ENCODE results near the gene NKD1.

The NKD1 gene

GRCh38 chr16:50606431-50607050 lies 58.3 kb downstream of the NKD1 start:
- no peak for ATAC-seq (replicated peaks; ENCODE audit: extremely low read depth, poor library complexity, severe bottlenecking)
- Mint-ChIP-seq H3K27ac (ENCODE audit: low read depth) (no peak overlapping the region), H3K4me3 (no peak overlapping the region), H3K27me3 (no peaks in the 10 kb centered on the region), H3K9me3 (no peaks in the 10 kb centered on the region), H3K36me3 (ENCODE audit: insufficient read depth) (peaks cover 3% of the 10 kb centered on the region), H3K4me1 (peaks cover 12% of the 10 kb centered on the region)
- no peak for DNase-seq (ENCODE audit: low spot score in 2 of 2)

- H3K4me3 Mint-ChIP-seq = no peak overlapping the region
- ATAC-seq (replicated peaks; ENCODE audit: extremely low read depth, poor library complexity, severe bottlenecking) = no peak
- peaks cover 15% of the 10 kb centered on the region for H3K4me1 Mint-ChIP-seq
- H3K27me3 Mint-ChIP-seq = no peaks in the 10 kb centered on the region
- peaks cover 2% of the 10 kb centered on the region for H3K36me3 Mint-ChIP-seq (ENCODE audit: insufficient read depth)
- DNase-seq (ENCODE audit: low spot score in 2 of 2) = no peak
- H3K9me3 Mint-ChIP-seq = no peaks in the 10 kb centered on the region
- H3K27ac Mint-ChIP-seq (ENCODE audit: low read depth) = no peak overlapping the region
Observed at GRCh38 chr16:50607051-50607431, 58.8 kb downstream of the NKD1 start.

- no peak for ATAC-seq (replicated peaks; ENCODE audit: extremely low read depth, poor library complexity, severe bottlenecking)
- Mint-ChIP-seq H3K27ac (ENCODE audit: low read depth) (no peak overlapping the region), H3K36me3 (ENCODE audit: insufficient read depth) (peaks cover 2% of the 10 kb centered on the region), H3K27me3 (no peaks in the 10 kb centered on the region), H3K9me3 (no peaks in the 10 kb centered on the region), H3K4me1 (peaks cover 13% of the 10 kb centered on the region), H3K4me3 (no peak overlapping the region)
- no peak for DNase-seq (ENCODE audit: low spot score in 2 of 2)
Observed at GRCh38 chr16:50607447-50607846, 59.3 kb downstream of the NKD1 start.

- Mint-ChIP-seq H3K4me1 (peaks cover 7% of the 10 kb centered on the region), H3K9me3 (no peaks in the 10 kb centered on the region), H3K27me3 (no peaks in the 10 kb centered on the region), H3K4me3 (no peak overlapping the region), H3K27ac (ENCODE audit: low read depth) (no peak overlapping the region), H3K36me3 (ENCODE audit: insufficient read depth) (peaks cover 2% of the 10 kb centered on the region)
- no peak for ATAC-seq (replicated peaks; ENCODE audit: extremely low read depth, poor library complexity, severe bottlenecking)
- DNase-seq (ENCODE audit: low spot score in 2 of 2) = no peak
Observed at GRCh38 chr16:50607970-50608557, 59.9 kb downstream of the NKD1 start.

- DNase-seq (ENCODE audit: low spot score in 2 of 2) (no peak), ATAC-seq (replicated peaks; ENCODE audit: extremely low read depth, poor library complexity, severe bottlenecking) (no peak)
- Mint-ChIP-seq H3K36me3 (ENCODE audit: insufficient read depth) (no peaks in the 10 kb centered on the region), H3K9me3 (no peaks in the 10 kb centered on the region), H3K4me3 (no peak overlapping the region), H3K27me3 (no peaks in the 10 kb centered on the region), H3K4me1 (peaks cover 5% of the 10 kb centered on the region), H3K27ac (ENCODE audit: low read depth) (no peak overlapping the region)
Observed at GRCh38 chr16:50609049-50609448, 60.9 kb downstream of the NKD1 start.

GRCh38 chr16:50609471-50609870 lies 61.3 kb downstream of the NKD1 start:
- H3K4me3 Mint-ChIP-seq = no peak overlapping the region
- no peak for ATAC-seq (replicated peaks; ENCODE audit: extremely low read depth, poor library complexity, severe bottlenecking)

GRCh38 chr16:50610331-50611262 lies 62.4 kb downstream of the NKD1 start:
- Mint-ChIP-seq H3K36me3 (ENCODE audit: insufficient read depth) (no peaks in the 10 kb centered on the region), H3K27ac (ENCODE audit: low read depth) (peak overlapping the region; percentile 45), H3K27me3 (no peaks in the 10 kb centered on the region), H3K9me3 (no peaks in the 10 kb centered on the region), H3K4me1 (peaks cover 5% of the 10 kb centered on the region), H3K4me3 (no peak overlapping the region)
- ATAC-seq (replicated peaks; ENCODE audit: extremely low read depth, poor library complexity, severe bottlenecking) (no peak), DNase-seq (ENCODE audit: low spot score in 2 of 2) (no peak)

More at GRCh38 chr16:50609471-50609870, 61.3 kb downstream of the NKD1 start:
- no peaks in the 10 kb centered on the region for H3K9me3 Mint-ChIP-seq
- peaks cover 5% of the 10 kb centered on the region for H3K4me1 Mint-ChIP-seq
- no peaks in the 10 kb centered on the region for H3K27me3 Mint-ChIP-seq
- H3K27ac Mint-ChIP-seq (ENCODE audit: low read depth) = no peak overlapping the region
- no peaks in the 10 kb centered on the region for H3K36me3 Mint-ChIP-seq (ENCODE audit: insufficient read depth)
- no peak for DNase-seq (ENCODE audit: low spot score in 2 of 2)

- Mint-ChIP-seq H3K4me1 (peaks cover 5% of the 10 kb centered on the region), H3K4me3 (no peak overlapping the region), H3K27ac (ENCODE audit: low read depth) (peak overlapping the region; percentile 45), H3K27me3 (no peaks in the 10 kb centered on the region), H3K36me3 (ENCODE audit: insufficient read depth) (no peaks in the 10 kb centered on the region), H3K9me3 (no peaks in the 10 kb centered on the region)
- no peak for DNase-seq (ENCODE audit: low spot score in 2 of 2)
- no peak for ATAC-seq (replicated peaks; ENCODE audit: extremely low read depth, poor library complexity, severe bottlenecking)
Observed at GRCh38 chr16:50611332-50611934, 63.2 kb downstream of the NKD1 start.

- H3K36me3 Mint-ChIP-seq (ENCODE audit: insufficient read depth) = no peaks in the 10 kb centered on the region
- H3K27ac Mint-ChIP-seq (ENCODE audit: low read depth) = peak overlapping the region; percentile 50
- ATAC-seq (replicated peaks; ENCODE audit: extremely low read depth, poor library complexity, severe bottlenecking) (no peak), DNase-seq (ENCODE audit: low spot score in 2 of 2) (no peak)
- no peaks in the 10 kb centered on the region for H3K9me3 Mint-ChIP-seq
- H3K4me1 Mint-ChIP-seq = peaks cover 5% of the 10 kb centered on the region
- H3K4me3 Mint-ChIP-seq = no peak overlapping the region
- no peaks in the 10 kb centered on the region for H3K27me3 Mint-ChIP-seq
Observed at GRCh38 chr16:50611995-50612848, 64.0 kb downstream of the NKD1 start.

GRCh38 chr16:50612849-50613198 lies 64.6 kb downstream of the NKD1 start:
- no peaks in the 10 kb centered on the region for H3K27me3 Mint-ChIP-seq
- ATAC-seq (replicated peaks; ENCODE audit: extremely low read depth, poor library complexity, severe bottlenecking) = no peak
- no peak overlapping the region for H3K4me3 Mint-ChIP-seq
- H3K9me3 Mint-ChIP-seq = no peaks in the 10 kb centered on the region
- DNase-seq (ENCODE audit: low spot score in 2 of 2) = no peak
- H3K36me3 Mint-ChIP-seq (ENCODE audit: insufficient read depth) = no peaks in the 10 kb centered on the region
- H3K27ac Mint-ChIP-seq (ENCODE audit: low read depth) = peak overlapping the region; percentile 50
- peaks cover 5% of the 10 kb centered on the region for H3K4me1 Mint-ChIP-seq

- no peaks in the 10 kb centered on the region for H3K9me3 Mint-ChIP-seq
- H3K27me3 Mint-ChIP-seq = no peaks in the 10 kb centered on the region
- DNase-seq (ENCODE audit: low spot score in 2 of 2) = no peak
- no peak overlapping the region for H3K4me3 Mint-ChIP-seq
- no peak for ATAC-seq (replicated peaks; ENCODE audit: extremely low read depth, poor library complexity, severe bottlenecking)
- no peaks in the 10 kb centered on the region for H3K36me3 Mint-ChIP-seq (ENCODE audit: insufficient read depth)
- H3K27ac Mint-ChIP-seq (ENCODE audit: low read depth) = peak overlapping the region; percentile 50
- H3K4me1 Mint-ChIP-seq = peaks cover 5% of the 10 kb centered on the region
Observed at GRCh38 chr16:50613281-50613963, 65.2 kb downstream of the NKD1 start.

Measured in central memory CD8-positive, alpha-beta T cell (primary cell).